HEK293 (cell line): Measurements from ENCODE around the gene CD19.

Source experiments
- CTCF ChIA-PET: fragments of 350-600 bp; formaldehyde crosslinking; extraction: SDS; loops from one replicate; lab custom pipeline; 2021; ENCODE audit warnings: antibody characterized with exemption; lab: Yijun Ruan, JAX
- POLR2A ChIA-PET: fragments of 300-600 bp; formaldehyde crosslinking; extraction: SDS; loops from one replicate; lab custom pipeline; 2020; ENCODE audit warnings: antibody characterized with exemption, inconsistent platforms; lab: Yijun Ruan, JAX
- H3K27ac ChIP-seq: fragments of 200-500 bp; sonication (Bioruptor generic); 2 replicates; pipeline ENCODE4 v1.5.1; 2014; ENCODE audit warnings: low read depth, low read length, control low read depth, inconsistent platforms; ENCODE audit errors: extremely low read depth
- H3K36me3 ChIP-seq, 2 experiments: fragments of 200-500 bp in 1 of 2; sonication (Bioruptor generic) in 1 of 2; 1 replicate in 1 of 2; 2 replicates in 1 of 2; pipeline ENCODE4 v1.5.1; 2014 to 2017; ENCODE audit warnings: inconsistent platforms in 2 of 2, low read length in 2 of 2; ENCODE audit not compliant: control insufficient read depth in 2 of 2, insufficient read depth in 1 of 2
- H3K4me1 ChIP-seq: fragments of 200-500 bp; sonication (Bioruptor generic); 2 replicates; pipeline ENCODE4 v1.5.1; 2014; ENCODE audit warnings: mild to moderate bottlenecking, low read length, inconsistent platforms; ENCODE audit not compliant: control insufficient read depth, insufficient read depth
- H3K4me3 ChIP-seq: 2 replicates; pipeline ENCODE4 v1.5.1; 2011; ENCODE audit warnings: low read depth, mild to moderate bottlenecking, control low read depth, low read length, moderate library complexity
- H3K9me3 ChIP-seq: fragments of 200-500 bp; sonication (Bioruptor generic); 2 replicates; pipeline ENCODE4 v1.5.1; 2014; ENCODE audit warnings: low read depth, low read length, inconsistent platforms; ENCODE audit not compliant: control insufficient read depth, insufficient read depth
- GFI1B ChIP-seq: fragments of 450-650 bp; formaldehyde crosslinking; IDR thresholded peaks from 2 replicates; pipeline ENCODE4 v1.5.1; 2016; ENCODE audit warnings: missing biosample characterization, missing genetic modification characterization
- GLIS1 ChIP-seq: fragments of 450-650 bp; formaldehyde crosslinking; IDR thresholded peaks from 2 replicates; pipeline ENCODE4 v1.5.1; 2016; ENCODE audit warnings: missing biosample characterization, missing genetic modification characterization
- KLF7 ChIP-seq: fragments of 450-650 bp; formaldehyde crosslinking; IDR thresholded peaks from 2 replicates; pipeline ENCODE4 v1.5.1; 2016; ENCODE audit warnings: missing biosample characterization, missing genetic modification characterization, borderline replicate concordance
- SP2 ChIP-seq: fragments of 450-650 bp; formaldehyde crosslinking; IDR thresholded peaks from 2 replicates; pipeline ENCODE4 v1.5.1; 2016; ENCODE audit warnings: missing biosample characterization, missing genetic modification characterization
- ZFP69B ChIP-seq: fragments of 450-650 bp; formaldehyde crosslinking; IDR thresholded peaks from 2 replicates; pipeline ENCODE4 v1.5.1; 2016; ENCODE audit warnings: missing biosample characterization, missing genetic modification characterization
- ZNF133 ChIP-seq: fragments of 450-650 bp; formaldehyde crosslinking; IDR thresholded peaks from 2 replicates; pipeline ENCODE4 v1.5.1; 2016; ENCODE audit warnings: missing biosample characterization, missing genetic modification characterization
- ZNF202 ChIP-seq: fragments of 450-650 bp; formaldehyde crosslinking; IDR thresholded peaks from 2 replicates; pipeline ENCODE4 v1.5.1; 2016; ENCODE audit warnings: missing biosample characterization, missing genetic modification characterization, borderline replicate concordance
- ZNF274 ChIP-seq, 2 experiments: fragments of 200-500 bp in 1 of 2; fragments of 450-650 bp in 1 of 2; sonication (Bioruptor generic) in 1 of 2; formaldehyde crosslinking in 1 of 2; IDR thresholded peaks; 2 replicates each; pipeline versions ENCODE4 v1.5.1 to v1.6.1; 2014 to 2016; ENCODE audit warnings: borderline replicate concordance in 1 of 2, inconsistent platforms in 1 of 2, low read length in 1 of 2, missing biosample characterization in 1 of 2, missing genetic modification characterization in 1 of 2
- ZNF324 ChIP-seq: fragments of 450-650 bp; formaldehyde crosslinking; IDR thresholded peaks from 2 replicates; pipeline ENCODE4 v1.5.1; 2016; ENCODE audit warnings: missing biosample characterization, missing genetic modification characterization
- ZNF514 ChIP-seq: fragments of 450-650 bp; formaldehyde crosslinking; IDR thresholded peaks from 2 replicates; pipeline ENCODE4 v1.5.1; 2016; ENCODE audit warnings: missing biosample characterization, missing genetic modification characterization
- ZNF529 ChIP-seq: fragments of 450-650 bp; formaldehyde crosslinking; IDR thresholded peaks from 2 replicates; pipeline ENCODE4 v1.5.1; 2017; ENCODE audit warnings: missing genetic modification characterization, missing biosample characterization; ENCODE audit not compliant: insufficient replicate concordance
- ZNF660 ChIP-seq: fragments of 450-650 bp; IDR thresholded peaks from 2 replicates; pipeline ENCODE4 v1.5.1; 2018; ENCODE audit warnings: missing biosample characterization, mild to moderate bottlenecking, missing genetic modification characterization
- TF ChIP-seq, protein P1 (sequence below): fragments of 450-650 bp; formaldehyde crosslinking; IDR thresholded peaks from 2 replicates; pipeline ENCODE4 v1.5.1; 2017; ENCODE audit warnings: missing biosample characterization, missing genetic modification characterization
- TF ChIP-seq, protein P2 (sequence below): fragments of 450-650 bp; formaldehyde crosslinking; IDR thresholded peaks from 2 replicates; pipeline ENCODE4 v1.5.1; 2016; ENCODE audit warnings: missing biosample characterization, missing genetic modification characterization
- TF ChIP-seq, protein P3 (sequence below): fragments of 450-650 bp; formaldehyde crosslinking; IDR thresholded peaks from 2 replicates; pipeline ENCODE4 v1.5.1; 2016; ENCODE audit warnings: missing biosample characterization, missing genetic modification characterization
- TF ChIP-seq, protein P4 (sequence below): fragments of 450-650 bp; formaldehyde crosslinking; IDR thresholded peaks from 2 replicates; pipeline ENCODE4 v1.5.1; 2016; ENCODE audit warnings: missing biosample characterization, missing genetic modification characterization, low read depth
- TF ChIP-seq, protein P5 (sequence below): fragments of 450-650 bp; formaldehyde crosslinking; IDR thresholded peaks from 2 replicates; pipeline ENCODE4 v1.5.1; 2017; ENCODE audit warnings: missing biosample characterization, missing genetic modification characterization
- TF ChIP-seq, protein P6 (sequence below): fragments of 450-650 bp; formaldehyde crosslinking; IDR thresholded peaks from 2 replicates; pipeline ENCODE4 v1.5.1; 2016; ENCODE audit warnings: missing biosample characterization, missing genetic modification characterization
- TF ChIP-seq, protein P7 (sequence below): fragments of 450-650 bp; formaldehyde crosslinking; IDR thresholded peaks from 2 replicates; pipeline ENCODE4 v1.5.1; 2016; ENCODE audit warnings: missing biosample characterization, missing genetic modification characterization

Gene CD19

DNA sequence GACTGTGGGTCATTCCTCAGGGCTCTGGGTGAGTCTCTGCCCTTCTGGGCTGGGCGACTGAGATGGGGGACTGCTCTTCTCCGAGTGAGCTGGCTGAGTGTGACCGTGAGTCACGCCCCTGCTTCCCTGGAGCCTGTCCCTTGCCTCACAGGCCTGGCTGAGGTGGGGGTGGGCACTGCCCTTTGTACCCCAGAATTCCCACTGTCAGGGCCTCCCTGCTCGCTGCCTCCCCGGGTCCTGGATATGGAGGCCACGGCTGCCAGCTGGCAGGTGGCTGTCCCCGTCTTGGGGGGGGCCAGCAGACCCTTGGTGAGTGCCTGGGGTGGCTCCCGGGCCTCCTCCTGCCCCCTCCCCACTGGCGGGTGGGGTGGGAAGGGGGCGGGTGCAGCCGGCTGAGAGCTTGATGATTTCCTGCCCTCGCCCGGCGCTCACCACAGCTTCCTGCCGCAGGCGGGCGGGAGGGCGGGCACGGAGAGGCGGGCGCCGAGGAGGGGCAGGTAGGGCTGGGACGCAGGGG, 52.9 kb downstream of the CD19 start, which contains the start of gene LAT:
Gene LAT (plus strand): TSS at position 434 of the 517 bp plus-strand sequence. CDS start 366 bp downstream, outside the sequence.
- Histone ChIP-seq H3K4me3 (no peak within 1 kb of the TSS), H3K27ac (no peak within 1 kb of the TSS), H3K9me3 (no peaks in the 10 kb centered on the region), H3K36me3 (peaks cover 0 to 55% of the 10 kb centered on the region in 2 experiments; a peak in 2 of 3 replicates), H3K4me1 (no peaks in the 10 kb centered on the region)
- no peak for TF ChIP-seq GLIS1 (tag by site-specific recombination)
- TF ChIP-seq ZNF529 (tag by site-specific recombination), result no peak
- no peak for TF ChIP-seq ZNF660 (tag by site-specific recombination)
- TF ChIP-seq, protein P1, sequence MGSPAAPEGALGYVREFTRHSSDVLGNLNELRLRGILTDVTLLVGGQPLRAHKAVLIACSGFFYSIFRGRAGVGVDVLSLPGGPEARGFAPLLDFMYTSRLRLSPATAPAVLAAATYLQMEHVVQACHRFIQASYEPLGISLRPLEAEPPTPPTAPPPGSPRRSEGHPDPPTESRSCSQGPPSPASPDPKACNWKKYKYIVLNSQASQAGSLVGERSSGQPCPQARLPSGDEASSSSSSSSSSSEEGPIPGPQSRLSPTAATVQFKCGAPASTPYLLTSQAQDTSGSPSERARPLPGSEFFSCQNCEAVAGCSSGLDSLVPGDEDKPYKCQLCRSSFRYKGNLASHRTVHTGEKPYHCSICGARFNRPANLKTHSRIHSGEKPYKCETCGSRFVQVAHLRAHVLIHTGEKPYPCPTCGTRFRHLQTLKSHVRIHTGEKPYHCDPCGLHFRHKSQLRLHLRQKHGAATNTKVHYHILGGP (tag by site-specific recombination), result no peak
- no peak for TF ChIP-seq ZNF514 (tag by site-specific recombination)
- TF ChIP-seq ZNF202 (tag by site-specific recombination), result no peak
- TF ChIP-seq ZFP69B (tag by site-specific recombination), result no peak
- TF ChIP-seq SP2 (tag by site-specific recombination), result no peak
- TF ChIP-seq, protein P2, sequence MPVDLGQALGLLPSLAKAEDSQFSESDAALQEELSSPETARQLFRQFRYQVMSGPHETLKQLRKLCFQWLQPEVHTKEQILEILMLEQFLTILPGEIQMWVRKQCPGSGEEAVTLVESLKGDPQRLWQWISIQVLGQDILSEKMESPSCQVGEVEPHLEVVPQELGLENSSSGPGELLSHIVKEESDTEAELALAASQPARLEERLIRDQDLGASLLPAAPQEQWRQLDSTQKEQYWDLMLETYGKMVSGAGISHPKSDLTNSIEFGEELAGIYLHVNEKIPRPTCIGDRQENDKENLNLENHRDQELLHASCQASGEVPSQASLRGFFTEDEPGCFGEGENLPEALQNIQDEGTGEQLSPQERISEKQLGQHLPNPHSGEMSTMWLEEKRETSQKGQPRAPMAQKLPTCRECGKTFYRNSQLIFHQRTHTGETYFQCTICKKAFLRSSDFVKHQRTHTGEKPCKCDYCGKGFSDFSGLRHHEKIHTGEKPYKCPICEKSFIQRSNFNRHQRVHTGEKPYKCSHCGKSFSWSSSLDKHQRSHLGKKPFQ (tag by site-specific recombination), result no peak
- no peak for TF ChIP-seq KLF7
- TF ChIP-seq GFI1B (tag by site-specific recombination), result no peak
- TF ChIP-seq, protein P3, sequence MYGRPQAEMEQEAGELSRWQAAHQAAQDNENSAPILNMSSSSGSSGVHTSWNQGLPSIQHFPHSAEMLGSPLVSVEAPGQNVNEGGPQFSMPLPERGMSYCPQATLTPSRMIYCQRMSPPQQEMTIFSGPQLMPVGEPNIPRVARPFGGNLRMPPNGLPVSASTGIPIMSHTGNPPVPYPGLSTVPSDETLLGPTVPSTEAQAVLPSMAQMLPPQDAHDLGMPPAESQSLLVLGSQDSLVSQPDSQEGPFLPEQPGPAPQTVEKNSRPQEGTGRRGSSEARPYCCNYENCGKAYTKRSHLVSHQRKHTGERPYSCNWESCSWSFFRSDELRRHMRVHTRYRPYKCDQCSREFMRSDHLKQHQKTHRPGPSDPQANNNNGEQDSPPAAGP (tag by site-specific recombination), result no peak
- TF ChIP-seq ZNF133 (tag by site-specific recombination), result no peak
- TF ChIP-seq ZNF324 (tag by site-specific recombination), result no peak
- no peak for TF ChIP-seq ZNF274 (IDR thresholded peaks at IDR 0.05; ENCODE audit: low read length)
- no peak for TF ChIP-seq ZNF274 (tag by site-specific recombination; IDR thresholded peaks at IDR 0.05; ENCODE audit: borderline replicate concordance)
- TF ChIP-seq, protein P4, sequence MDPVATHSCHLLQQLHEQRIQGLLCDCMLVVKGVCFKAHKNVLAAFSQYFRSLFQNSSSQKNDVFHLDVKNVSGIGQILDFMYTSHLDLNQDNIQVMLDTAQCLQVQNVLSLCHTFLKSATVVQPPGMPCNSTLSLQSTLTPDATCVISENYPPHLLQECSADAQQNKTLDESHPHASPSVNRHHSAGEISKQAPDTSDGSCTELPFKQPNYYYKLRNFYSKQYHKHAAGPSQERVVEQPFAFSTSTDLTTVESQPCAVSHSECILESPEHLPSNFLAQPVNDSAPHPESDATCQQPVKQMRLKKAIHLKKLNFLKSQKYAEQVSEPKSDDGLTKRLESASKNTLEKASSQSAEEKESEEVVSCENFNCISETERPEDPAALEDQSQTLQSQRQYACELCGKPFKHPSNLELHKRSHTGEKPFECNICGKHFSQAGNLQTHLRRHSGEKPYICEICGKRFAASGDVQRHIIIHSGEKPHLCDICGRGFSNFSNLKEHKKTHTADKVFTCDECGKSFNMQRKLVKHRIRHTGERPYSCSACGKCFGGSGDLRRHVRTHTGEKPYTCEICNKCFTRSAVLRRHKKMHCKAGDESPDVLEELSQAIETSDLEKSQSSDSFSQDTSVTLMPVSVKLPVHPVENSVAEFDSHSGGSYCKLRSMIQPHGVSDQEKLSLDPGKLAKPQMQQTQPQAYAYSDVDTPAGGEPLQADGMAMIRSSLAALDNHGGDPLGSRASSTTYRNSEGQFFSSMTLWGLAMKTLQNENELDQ (tag by site-specific recombination), result no peak
- TF ChIP-seq, protein P5, sequence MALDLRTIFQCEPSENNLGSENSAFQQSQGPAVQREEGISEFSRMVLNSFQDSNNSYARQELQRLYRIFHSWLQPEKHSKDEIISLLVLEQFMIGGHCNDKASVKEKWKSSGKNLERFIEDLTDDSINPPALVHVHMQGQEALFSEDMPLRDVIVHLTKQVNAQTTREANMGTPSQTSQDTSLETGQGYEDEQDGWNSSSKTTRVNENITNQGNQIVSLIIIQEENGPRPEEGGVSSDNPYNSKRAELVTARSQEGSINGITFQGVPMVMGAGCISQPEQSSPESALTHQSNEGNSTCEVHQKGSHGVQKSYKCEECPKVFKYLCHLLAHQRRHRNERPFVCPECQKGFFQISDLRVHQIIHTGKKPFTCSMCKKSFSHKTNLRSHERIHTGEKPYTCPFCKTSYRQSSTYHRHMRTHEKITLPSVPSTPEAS (tag by site-specific recombination), result no peak
- TF ChIP-seq, protein P6, sequence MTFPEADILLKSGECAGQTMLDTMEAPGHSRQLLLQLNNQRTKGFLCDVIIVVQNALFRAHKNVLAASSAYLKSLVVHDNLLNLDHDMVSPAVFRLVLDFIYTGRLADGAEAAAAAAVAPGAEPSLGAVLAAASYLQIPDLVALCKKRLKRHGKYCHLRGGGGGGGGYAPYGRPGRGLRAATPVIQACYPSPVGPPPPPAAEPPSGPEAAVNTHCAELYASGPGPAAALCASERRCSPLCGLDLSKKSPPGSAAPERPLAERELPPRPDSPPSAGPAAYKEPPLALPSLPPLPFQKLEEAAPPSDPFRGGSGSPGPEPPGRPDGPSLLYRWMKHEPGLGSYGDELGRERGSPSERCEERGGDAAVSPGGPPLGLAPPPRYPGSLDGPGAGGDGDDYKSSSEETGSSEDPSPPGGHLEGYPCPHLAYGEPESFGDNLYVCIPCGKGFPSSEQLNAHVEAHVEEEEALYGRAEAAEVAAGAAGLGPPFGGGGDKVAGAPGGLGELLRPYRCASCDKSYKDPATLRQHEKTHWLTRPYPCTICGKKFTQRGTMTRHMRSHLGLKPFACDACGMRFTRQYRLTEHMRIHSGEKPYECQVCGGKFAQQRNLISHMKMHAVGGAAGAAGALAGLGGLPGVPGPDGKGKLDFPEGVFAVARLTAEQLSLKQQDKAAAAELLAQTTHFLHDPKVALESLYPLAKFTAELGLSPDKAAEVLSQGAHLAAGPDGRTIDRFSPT (tag by site-specific recombination), result no peak
- TF ChIP-seq, protein P7, sequence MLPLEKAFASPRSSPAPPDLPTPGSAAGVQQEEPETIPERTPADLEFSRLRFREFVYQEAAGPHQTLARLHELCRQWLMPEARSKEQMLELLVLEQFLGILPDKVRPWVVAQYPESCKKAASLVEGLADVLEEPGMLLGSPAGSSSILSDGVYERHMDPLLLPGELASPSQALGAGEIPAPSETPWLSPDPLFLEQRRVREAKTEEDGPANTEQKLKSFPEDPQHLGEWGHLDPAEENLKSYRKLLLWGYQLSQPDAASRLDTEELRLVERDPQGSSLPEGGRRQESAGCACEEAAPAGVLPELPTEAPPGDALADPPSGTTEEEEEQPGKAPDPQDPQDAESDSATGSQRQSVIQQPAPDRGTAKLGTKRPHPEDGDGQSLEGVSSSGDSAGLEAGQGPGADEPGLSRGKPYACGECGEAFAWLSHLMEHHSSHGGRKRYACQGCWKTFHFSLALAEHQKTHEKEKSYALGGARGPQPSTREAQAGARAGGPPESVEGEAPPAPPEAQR (tag by site-specific recombination), result no peak
- CTCF ChIA-PET, result no interaction called here
- POLR2A ChIA-PET, result interaction anchor here (0.5 to 0.6 kb wide), 2 partner anchors 44 to 59 kb away, joined by 3 read pairs; no protein-coding TSS in a partner anchor
